Breast epithelium (tissue), 3 donors: ENCODE measurements around the gene CTU1.

Source experiments
- CTCF ChIP-seq, 3 donors: fragments of 450-650 bp; IDR thresholded peaks; one replicate each; pipeline ENCODE4 v1.5.1; 2016 to 2017; ENCODE audit warnings: antibody characterized with exemption in 3 of 3, mild to moderate bottlenecking in 3 of 3, moderate library complexity in 3 of 3
- POLR2A ChIP-seq: fragments of 450-650 bp; IDR thresholded peaks from one replicate; pipeline ENCODE4 v1.6.1; 2016; ENCODE audit warnings: antibody characterized with exemption, mild to moderate bottlenecking, moderate library complexity

GRCh38 chr19:51142119-51142518 is 33.9 kb upstream of the CTU1 start, which contains the start of gene SIGLEC7:
- TF ChIP-seq CTCF (IDR thresholded peaks at IDR 0.05): no peak
- TF ChIP-seq POLR2A: no peak
